ENCODE results near the gene ACSS1. TPM values are rescaled to one million over a fixed set of nuclear protein-coding genes. Genes with fewer than 3 reads are reported as not detected.
A peak's percentile ranks its signal among the peaks of the same experiment; 100 is the strongest.

The ACSS1 gene
- total RNA-seq, 1 donor from 2014 or later: not detected

DNA sequence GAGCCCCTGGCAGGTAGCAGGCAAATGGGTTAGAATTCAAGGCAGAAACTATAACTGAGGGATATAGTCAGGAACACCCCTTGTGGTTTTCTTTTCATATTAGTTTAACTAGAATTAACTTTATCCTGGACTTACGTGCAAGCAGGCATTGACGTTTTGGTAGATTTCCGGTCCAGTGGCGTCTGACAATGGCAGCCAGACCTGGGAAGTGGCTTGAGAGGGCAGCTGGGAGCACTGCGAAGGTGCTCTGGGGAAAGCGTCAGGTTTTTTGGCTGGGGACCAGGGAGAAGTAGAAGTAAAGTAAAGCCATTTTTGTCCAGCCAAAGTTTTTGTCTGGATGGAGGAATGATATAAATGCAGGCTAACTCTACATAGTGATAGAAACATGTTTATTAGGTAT is 8.4 kb upstream of the ACSS1 start:
- Mint-ChIP-seq H3K9me3 (no peaks in the 10 kb centered on the region), H3K27ac (no peak overlapping the region), H3K36me3 (no peaks in the 10 kb centered on the region), H3K27me3 (ENCODE audit: insufficient read depth, low read depth) (peaks cover 25% of the 10 kb centered on the region), H3K4me3 (no peak overlapping the region), H3K4me1 (peaks cover 17% of the 10 kb centered on the region)
- H3K4me2 ChIP-seq: no peak overlapping the region
- peaks cover 20% of the 10 kb centered on the region for H3F3A ChIP-seq (ENCODE audit: low read depth)
- H3K36me3 ChIP-seq: no peaks in the 10 kb centered on the region
- no peak overlapping the region for H2AFZ ChIP-seq (replicated peaks)
- H3K4me1 ChIP-seq: peaks cover 7% of the 10 kb centered on the region
- peaks cover 10% of the 10 kb centered on the region for H4K20me1 ChIP-seq (ENCODE audit: low read depth)
- TF ChIP-seq EZH2 (IDR thresholded peaks at IDR 0.05): no peak
- TF ChIP-seq CTCF (IDR thresholded peaks at IDR 0.05): no peak
- no peak for TF ChIP-seq EZH2phosphoT487 (IDR thresholded peaks at IDR 0.05)
- no peaks in the 10 kb centered on the region for H3K79me2 ChIP-seq (ENCODE audit: low read depth)
- H3K4me3 ChIP-seq: no peak overlapping the region
- peak; percentile 42 for DNase-seq (ENCODE audit: low spot score)
- no peak overlapping the region for H3K27ac ChIP-seq
- peaks cover 100% of the 10 kb centered on the region for H3K27me3 ChIP-seq
- H3K9me3 ChIP-seq (ENCODE audit: low read depth): no peaks in the 10 kb centered on the region
- no peak overlapping the region for H3K9ac ChIP-seq

DNA sequence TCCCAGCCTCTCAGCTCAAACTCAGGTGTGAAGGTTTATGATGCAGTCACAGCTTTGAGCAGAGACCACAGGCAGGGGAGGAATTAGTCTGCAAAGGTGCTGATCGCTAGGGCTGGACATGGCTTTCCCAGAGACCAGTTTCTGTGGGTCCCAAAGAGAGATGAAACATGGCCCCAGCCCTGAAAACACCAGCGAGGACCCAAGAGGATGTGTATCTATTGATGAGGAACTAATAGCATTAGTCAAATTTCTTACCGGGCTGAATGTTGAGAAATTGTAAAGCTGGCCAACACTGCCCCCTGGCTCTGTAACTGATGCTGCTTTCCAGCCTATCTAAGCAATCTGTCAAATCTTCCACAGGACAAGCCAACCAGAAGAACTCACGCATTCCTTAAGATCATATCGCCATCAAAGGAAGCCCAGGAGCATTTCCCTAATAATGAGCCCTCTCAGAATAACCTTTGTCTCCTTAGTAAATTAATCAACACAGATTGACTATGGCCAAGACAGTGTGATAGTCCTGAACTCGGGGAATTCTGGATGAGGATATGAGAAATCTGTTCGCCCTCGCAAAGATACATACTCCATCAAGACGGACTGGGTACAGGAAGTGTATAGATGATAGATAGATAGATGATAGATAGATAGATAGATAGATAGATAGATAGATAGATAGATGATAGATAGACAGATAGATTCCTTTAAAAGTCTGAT is 7.8 kb upstream of the ACSS1 start:
- peak overlapping the region; percentile 50 for H3K4me2 ChIP-seq
- Mint-ChIP-seq H3K27me3 (ENCODE audit: insufficient read depth, low read depth) (peaks cover 26% of the 10 kb centered on the region), H3K9me3 (no peaks in the 10 kb centered on the region), H3K27ac (no peak overlapping the region), H3K36me3 (no peaks in the 10 kb centered on the region), H3K4me3 (no peak overlapping the region), H3K4me1 (peaks cover 17% of the 10 kb centered on the region)
- peaks cover 100% of the 10 kb centered on the region for H3K27me3 ChIP-seq
- H3K4me3 ChIP-seq: no peak overlapping the region
- no peak for TF ChIP-seq EZH2phosphoT487 (IDR thresholded peaks at IDR 0.05)
- TF ChIP-seq CTCF (IDR thresholded peaks at IDR 0.05): peak; percentile 76
- no peaks in the 10 kb centered on the region for H3K36me3 ChIP-seq
- H3K27ac ChIP-seq: no peak overlapping the region
- H3K9ac ChIP-seq: no peak overlapping the region
- H4K20me1 ChIP-seq (ENCODE audit: low read depth): peaks cover 10% of the 10 kb centered on the region
- peaks cover 7% of the 10 kb centered on the region for H3K4me1 ChIP-seq
- no peaks in the 10 kb centered on the region for H3K79me2 ChIP-seq (ENCODE audit: low read depth)
- no peaks in the 10 kb centered on the region for H3K9me3 ChIP-seq (ENCODE audit: low read depth)
- H3F3A ChIP-seq (ENCODE audit: low read depth): peaks cover 20% of the 10 kb centered on the region
- DNase-seq (ENCODE audit: low spot score): peak; percentile 80
- H2AFZ ChIP-seq (replicated peaks): no peak overlapping the region

GRCh38 chr20:25065072-25065624 is 7.2 kb upstream of the ACSS1 start:
- H3K36me3 Mint-ChIP-seq: no peaks in the 10 kb centered on the region
- Histone ChIP-seq H3F3A (ENCODE audit: low read depth) (peaks cover 20% of the 10 kb centered on the region), H3K27me3 (peaks cover 100% of the 10 kb centered on the region), H3K36me3 (no peaks in the 10 kb centered on the region), H2AFZ (replicated peaks) (no peak overlapping the region), H3K4me2 (peak overlapping the region; percentile 50), H3K27ac (no peak overlapping the region), H3K9me3 (ENCODE audit: low read depth) (no peaks in the 10 kb centered on the region), H3K79me2 (ENCODE audit: low read depth) (no peaks in the 10 kb centered on the region), H3K4me1 (peaks cover 7% of the 10 kb centered on the region), H4K20me1 (ENCODE audit: low read depth) (peaks cover 10% of the 10 kb centered on the region), H3K4me3 (no peak overlapping the region), H3K9ac (no peak overlapping the region)
- H3K4me3 Mint-ChIP-seq: peak overlapping the region; percentile 18
- H3K9me3 Mint-ChIP-seq: no peaks in the 10 kb centered on the region
- H3K27ac Mint-ChIP-seq: no peak overlapping the region
- TF ChIP-seq EZH2 (IDR thresholded peaks at IDR 0.05): no peak
- TF ChIP-seq CTCF (IDR thresholded peaks at IDR 0.05): no peak
- no peak for TF ChIP-seq EZH2phosphoT487 (IDR thresholded peaks at IDR 0.05)
- peaks cover 29% of the 10 kb centered on the region for H3K27me3 Mint-ChIP-seq (ENCODE audit: insufficient read depth, low read depth)
- peaks cover 17% of the 10 kb centered on the region for H3K4me1 Mint-ChIP-seq
- DNase-seq (ENCODE audit: low spot score): no peak

Data from neural progenitor cell (in vitro differentiated cells).